Cardiac atrium fibroblast (primary cell): ENCODE data around the gene MAPK9. TPM values are rescaled to one million over a fixed set of nuclear protein-coding genes. Genes with fewer than 3 reads are reported as not detected.

ENCODE experiments used
- total RNA-seq: library from RNA; depleted of rRNA; stranded (reverse); fragments of >200 nt; gene quantifications from 2 replicates; pipeline ENCODE4 v1.2.3, GENCODE V29; 2015

The MAPK9 gene
- 20.6 and 21.7 TPM in 2 replicates for total RNA-seq

GRCh38 chr5:180291943-180292831 lies at the start of gene MAPK9:
Gene MAPK9 (minus strand): TSS chr5:180292083. CDS start chr5:180280561, 11,522 bp downstream.

GRCh38 chr5:180209137-180209581 lies 82.7 kb downstream of the MAPK9 start, which contains the start of gene RASGEF1C:
Gene RASGEF1C (minus strand): TSS chr5:180209211. CDS start chr5:180138052, 71,159 bp downstream.

Other genes with a start within 250 kb of the MAPK9 start
- 36.6 and 40.8 TPM in 2 replicates for gene RNF130, start 220.3 kb downstream of the MAPK9 start, total RNA-seq
- not detected in 2 replicates for gene RASGEF1C, start 82.9 kb downstream of the MAPK9 start, total RNA-seq
- 57.0 and 80.7 TPM in 2 replicates for gene GFPT2, start 61.3 kb upstream of the MAPK9 start, total RNA-seq
- 5.6 and 13.3 TPM in 2 replicates for gene CNOT6, start 202.3 kb upstream of the MAPK9 start, total RNA-seq